Karpas-422 (cell line): ENCODE results near the gene JPH4. TPM values are rescaled to one million over a fixed set of nuclear protein-coding genes. Genes with fewer than 3 reads are reported as not detected.
"Not testable (repeated sequence)": the region's sequence is repeated elsewhere in the genome, so short reads cannot be mapped to it uniquely, and the experiment has no call there.

Experiments
- DNase-seq: peaks from one replicate; pipeline ENCODE4 v3.0.0-alpha.2; 2015
- H2AFZ ChIP-seq: fragments of 200-600 bp; sonication (generic); 2 replicates; pipeline ENCODE4 v1.6.1; 2014; ENCODE audit warnings: antibody characterized with exemption, low read length, mixed read lengths
- H3K27ac ChIP-seq: fragments of 200-600 bp; sonication (generic); 2 replicates; pipeline ENCODE4 v1.5.1; 2014; ENCODE audit warnings: mild to moderate bottlenecking, low read length, moderate library complexity
- H3K27me3 ChIP-seq: fragments of 200-600 bp; sonication (generic); 2 replicates; pipeline ENCODE4 v1.6.1; 2014; ENCODE audit warnings: low read length, mixed read lengths
- H3K36me3 ChIP-seq: fragments of 200-600 bp; sonication (generic); 2 replicates; pipeline ENCODE4 v1.6.1; 2014; ENCODE audit warnings: low read length, mixed read lengths; ENCODE audit not compliant: insufficient read depth
- H3K4me1 ChIP-seq: fragments of 200-600 bp; sonication (generic); 2 replicates; pipeline ENCODE4 v1.6.1; 2014; ENCODE audit warnings: mild to moderate bottlenecking, low read length, mixed read lengths
- H3K4me2 ChIP-seq: fragments of 200-600 bp; sonication (generic); 2 replicates; pipeline ENCODE4 v1.6.1; 2014; ENCODE audit warnings: low read length, low read depth, mild to moderate bottlenecking; ENCODE audit not compliant: poor library complexity, severe bottlenecking
- H3K4me3 ChIP-seq: fragments of 200-600 bp; sonication (generic); 2 replicates; pipeline ENCODE4 v1.5.1; 2014; ENCODE audit warnings: mild to moderate bottlenecking, antibody characterized with exemption, low read length, mixed read lengths
- H3K79me2 ChIP-seq: fragments of 200-600 bp; sonication (generic); 2 replicates; pipeline ENCODE4 v1.6.1; 2014; ENCODE audit warnings: mild to moderate bottlenecking, low read length, mixed read lengths
- H3K9ac ChIP-seq: fragments of 200-600 bp; sonication (generic); 2 replicates; pipeline ENCODE4 v1.6.0; 2014; ENCODE audit warnings: low read length
- H3K9me2 ChIP-seq: fragments of 200-600 bp; sonication (generic), shearing (Covaris generic); replicated peaks from 2 replicates; pipeline ENCODE4 v1.6.0; 2014; ENCODE audit warnings: mild to moderate bottlenecking, low read length, moderate library complexity; ENCODE audit not compliant: insufficient read depth
- H3K9me3 ChIP-seq: fragments of 300-700, 200-600 bp; sonication (generic); 2 replicates; pipeline ENCODE4 v1.6.1; 2014; ENCODE audit warnings: low read length, mixed read lengths
- H4K20me1 ChIP-seq: fragments of 200-600 bp; sonication (generic); 2 replicates; pipeline ENCODE4 v1.6.1; 2014; ENCODE audit warnings: mild to moderate bottlenecking, antibody characterized with exemption, low read length, low read depth; ENCODE audit not compliant: insufficient read depth
- total RNA-seq: library from RNA; depleted of rRNA; stranded (reverse); fragments of >200 nt; shearing (Covaris generic); gene quantifications from 2 replicates; pipeline ENCODE4 v1.2.3, GENCODE V29; 2014; ENCODE audit warnings: low replicate concordance

The JPH4 gene
- total RNA-seq, 1 experiment from 2014 or later = not detected

DNA sequence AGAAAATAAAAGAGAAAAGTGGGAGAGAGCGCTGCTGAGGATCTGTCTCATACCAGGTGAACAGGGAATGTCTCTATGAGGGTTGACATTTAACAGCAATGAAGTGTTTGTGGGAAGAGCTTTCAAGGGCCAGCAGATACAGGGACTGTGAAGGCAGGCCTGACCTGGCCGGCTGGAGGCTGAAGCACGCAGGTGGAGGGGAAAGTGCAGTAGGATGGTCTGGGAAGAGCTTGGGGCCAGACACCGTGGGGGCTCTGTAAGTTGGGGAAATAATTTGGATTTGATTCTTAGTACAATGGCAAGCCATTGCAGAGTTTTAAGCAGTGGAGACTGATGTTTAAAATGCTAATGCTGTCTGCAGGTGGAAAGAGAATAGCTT is 33.8 kb upstream of the JPH4 start:
- no peak overlapping the region for H3K4me3 ChIP-seq
- no peak overlapping the region for H3K4me2 ChIP-seq
- H3K9me3 ChIP-seq = no peaks in the 10 kb centered on the region
- 0 out of 2 replicates have a peak, but pooled peaks cover 5% of the 10 kb centered on the region for H3K27me3 ChIP-seq
- DNase-seq = no peak
- no peak overlapping the region for H3K9ac ChIP-seq
- H3K79me2 ChIP-seq = no peaks in the 10 kb centered on the region
- no peaks in the 10 kb centered on the region for H3K4me1 ChIP-seq
- H4K20me1 ChIP-seq = no peaks in the 10 kb centered on the region
- no peaks in the 10 kb centered on the region for H3K9me2 ChIP-seq
- H3K27ac ChIP-seq = no peak overlapping the region
- no peak overlapping the region for H2AFZ ChIP-seq
- no peaks in the 10 kb centered on the region for H3K36me3 ChIP-seq

DNA sequence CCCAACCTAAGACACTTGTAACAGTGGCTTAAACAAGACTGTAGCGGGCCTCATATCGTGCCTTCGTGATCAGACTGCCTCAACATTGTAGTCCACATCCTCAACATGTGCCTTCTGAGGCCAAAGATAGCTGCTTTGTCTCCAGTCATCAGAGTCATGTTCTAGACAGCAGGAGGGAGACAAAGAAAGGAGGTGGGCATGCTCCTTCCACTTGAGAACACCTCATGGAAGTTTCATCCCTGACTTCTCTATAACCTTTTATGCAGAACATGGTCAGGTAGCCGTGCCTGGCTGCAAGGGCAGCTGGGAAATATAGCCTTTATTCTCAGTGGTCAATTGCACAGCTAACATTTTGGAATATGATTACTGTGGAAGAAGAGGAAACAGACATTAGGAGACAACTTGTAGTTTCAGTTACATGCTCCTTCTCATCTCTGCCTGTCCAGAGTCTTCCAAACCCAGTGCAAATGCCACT is 32.3 kb upstream of the JPH4 start:
- Histone ChIP-seq H4K20me1 (no peaks in the 10 kb centered on the region), H3K4me3 (no peak overlapping the region), H3K4me2 (no peak overlapping the region)

DNA sequence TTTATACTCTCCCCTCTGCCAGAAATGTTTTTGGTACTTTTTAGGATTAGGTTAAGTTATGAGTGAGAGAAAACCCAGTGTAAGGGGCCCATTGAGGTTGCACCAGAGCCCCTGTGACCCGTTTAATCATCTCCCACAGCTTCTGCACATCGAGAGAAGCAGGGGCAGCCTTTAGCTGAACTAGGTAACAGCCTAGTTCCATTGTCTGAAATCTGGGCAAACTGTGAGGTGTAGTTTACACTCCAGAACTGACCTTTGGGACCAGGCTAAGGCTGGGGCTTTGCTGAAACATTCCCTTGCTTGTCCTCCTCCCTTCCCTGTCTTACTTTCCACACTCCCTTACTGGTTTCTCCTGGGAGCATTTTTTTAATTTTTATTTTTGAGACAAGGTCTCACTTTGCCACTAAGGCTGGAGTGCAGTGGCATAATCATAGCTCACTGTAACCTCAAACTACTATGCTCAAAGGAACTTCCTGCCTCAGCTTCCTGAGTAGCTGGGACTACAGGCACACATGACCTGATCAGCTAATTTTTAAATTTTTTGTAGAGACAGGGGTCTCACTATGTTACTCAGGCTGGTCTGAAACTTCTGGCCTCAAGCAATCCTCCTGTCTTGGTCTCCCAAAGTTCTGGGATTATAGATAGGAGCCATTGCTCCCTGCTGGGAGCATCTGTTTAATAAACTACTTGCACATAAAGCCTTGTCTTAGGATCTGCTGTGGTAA is 31.7 kb upstream of the JPH4 start:
- Histone ChIP-seq H2AFZ (no peak overlapping the region), H3K4me3 (no peak overlapping the region), H3K9me3 (no peaks in the 10 kb centered on the region), H3K9me2 (no peaks in the 10 kb centered on the region), H3K9ac (no peak overlapping the region), H3K4me2 (no peak overlapping the region), H4K20me1 (no peaks in the 10 kb centered on the region), H3K27me3 (0 out of 2 replicates have a peak, but pooled peaks cover 5% of the 10 kb centered on the region), H3K36me3 (no peaks in the 10 kb centered on the region), H3K27ac (no peak overlapping the region), H3K79me2 (no peaks in the 10 kb centered on the region), H3K4me1 (no peaks in the 10 kb centered on the region)
- DNase-seq = no peak

More for the DNA sequence above, 32.3 kb upstream of the JPH4 start:
- DNase-seq = no peak
- H3K9me3 ChIP-seq = no peaks in the 10 kb centered on the region
- no peaks in the 10 kb centered on the region for H3K79me2 ChIP-seq
- 0 out of 2 replicates have a peak, but pooled peaks cover 5% of the 10 kb centered on the region for H3K27me3 ChIP-seq
- no peaks in the 10 kb centered on the region for H3K36me3 ChIP-seq
- no peaks in the 10 kb centered on the region for H3K4me1 ChIP-seq
- no peak overlapping the region for H3K9ac ChIP-seq
- no peaks in the 10 kb centered on the region for H3K9me2 ChIP-seq
- H2AFZ ChIP-seq = no peak overlapping the region
- H3K27ac ChIP-seq = no peak overlapping the region

DNA sequence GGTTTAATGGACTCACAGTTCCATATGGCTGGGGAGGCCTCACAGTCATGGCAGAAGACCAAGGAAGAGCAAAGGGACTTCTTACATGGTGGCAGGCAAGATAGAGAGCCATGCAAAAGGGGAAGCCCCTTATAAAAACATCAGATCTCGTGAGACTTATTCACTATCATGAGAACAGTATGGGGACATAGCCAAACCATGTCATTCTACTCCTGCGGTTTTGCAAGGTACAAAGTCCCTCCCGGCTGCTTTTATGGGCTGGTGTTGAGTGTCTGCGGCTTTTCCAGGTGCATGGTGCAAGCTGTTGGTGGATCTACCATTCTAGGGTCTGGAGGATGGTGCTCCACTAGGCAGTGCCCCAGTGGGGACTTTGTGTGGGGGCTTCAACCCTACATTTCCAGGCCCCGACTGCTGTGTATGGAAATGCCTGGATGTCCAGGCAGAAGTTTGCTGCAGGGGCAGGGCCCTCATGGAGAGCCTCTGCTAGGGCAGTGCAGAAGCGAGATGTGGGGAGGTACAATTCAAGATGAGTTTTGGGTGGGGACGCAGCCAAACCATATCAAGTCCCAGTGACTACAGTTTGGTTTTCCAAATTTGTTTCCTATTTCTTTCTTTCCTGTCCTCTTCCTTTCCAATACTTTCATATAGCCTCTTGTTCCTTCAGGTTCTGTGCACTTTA is 31.0 kb upstream of the JPH4 start:
- H4K20me1 ChIP-seq, DNase-seq, H3K9me2 ChIP-seq, H3K9me3 ChIP-seq, H3K9ac ChIP-seq, H3K79me2 ChIP-seq, H3K4me3 ChIP-seq, H3K36me3 ChIP-seq, H3K4me2 ChIP-seq, H2AFZ ChIP-seq, H3K27ac ChIP-seq, H3K4me1 ChIP-seq, H3K27me3 ChIP-seq: not testable (repeated sequence)

DNA sequence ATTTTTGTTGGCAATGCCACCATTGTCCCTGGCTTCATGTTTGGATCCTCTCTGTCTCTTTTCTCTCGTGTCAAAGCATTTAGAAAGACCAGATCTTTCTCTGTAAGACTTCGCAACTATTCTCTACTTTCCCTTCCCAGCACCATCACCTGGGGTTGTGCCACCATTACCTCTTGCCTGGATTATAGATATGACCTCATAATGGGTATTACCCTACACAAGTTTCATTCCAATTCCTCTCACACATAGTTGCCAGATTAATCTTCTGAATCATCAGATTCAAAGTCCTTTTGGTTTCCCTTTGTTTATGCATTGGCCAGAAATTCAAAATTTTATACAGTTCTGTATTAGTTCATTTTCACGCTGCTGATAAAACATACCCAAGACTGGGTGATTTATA is 30.4 kb upstream of the JPH4 start:
- H3K9me3 ChIP-seq = no peaks in the 10 kb centered on the region
- H3K9ac ChIP-seq = no peak overlapping the region
- no peaks in the 10 kb centered on the region for H4K20me1 ChIP-seq
- no peak for DNase-seq
- H3K27ac ChIP-seq = no peak overlapping the region
- 0 out of 2 replicates have a peak, but pooled peaks cover 5% of the 10 kb centered on the region for H3K27me3 ChIP-seq
- H3K4me1 ChIP-seq = no peaks in the 10 kb centered on the region
- no peaks in the 10 kb centered on the region for H3K79me2 ChIP-seq
- no peak overlapping the region for H3K4me3 ChIP-seq
- H3K36me3 ChIP-seq = no peaks in the 10 kb centered on the region
- H3K9me2 ChIP-seq = no peaks in the 10 kb centered on the region
- no peak overlapping the region for H3K4me2 ChIP-seq
- no peak overlapping the region for H2AFZ ChIP-seq

DNA sequence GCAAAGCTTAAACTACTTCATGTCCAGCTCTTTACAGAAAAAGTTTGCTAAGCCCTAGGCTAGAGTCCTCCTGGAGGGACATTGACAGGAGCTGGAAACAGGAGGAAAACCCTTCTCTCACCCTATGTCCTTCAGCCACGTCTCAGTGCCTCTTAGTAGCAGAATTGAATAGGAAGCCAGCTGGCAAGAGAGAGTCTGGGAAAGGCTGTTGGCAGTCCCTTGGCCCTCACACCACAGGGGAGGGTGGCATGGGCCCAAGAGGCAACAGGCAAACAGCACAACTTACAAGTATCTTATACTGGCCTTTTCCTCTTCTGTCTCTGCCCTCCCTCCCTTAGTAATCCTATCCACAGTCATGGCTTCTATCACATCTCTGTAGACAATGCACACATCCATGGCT is 29.9 kb upstream of the JPH4 start:
- H3K27ac ChIP-seq = no peak overlapping the region
- no peak overlapping the region for H3K4me2 ChIP-seq
- H4K20me1 ChIP-seq = no peaks in the 10 kb centered on the region
- H3K4me1 ChIP-seq = no peaks in the 10 kb centered on the region
- H3K79me2 ChIP-seq = no peaks in the 10 kb centered on the region
- DNase-seq = no peak
- no peaks in the 10 kb centered on the region for H3K9me3 ChIP-seq
- H2AFZ ChIP-seq = no peak overlapping the region
- H3K9ac ChIP-seq = no peak overlapping the region
- no peak overlapping the region for H3K4me3 ChIP-seq
- 0 out of 2 replicates have a peak, but pooled peaks cover 5% of the 10 kb centered on the region for H3K27me3 ChIP-seq
- no peaks in the 10 kb centered on the region for H3K9me2 ChIP-seq
- no peaks in the 10 kb centered on the region for H3K36me3 ChIP-seq

DNA sequence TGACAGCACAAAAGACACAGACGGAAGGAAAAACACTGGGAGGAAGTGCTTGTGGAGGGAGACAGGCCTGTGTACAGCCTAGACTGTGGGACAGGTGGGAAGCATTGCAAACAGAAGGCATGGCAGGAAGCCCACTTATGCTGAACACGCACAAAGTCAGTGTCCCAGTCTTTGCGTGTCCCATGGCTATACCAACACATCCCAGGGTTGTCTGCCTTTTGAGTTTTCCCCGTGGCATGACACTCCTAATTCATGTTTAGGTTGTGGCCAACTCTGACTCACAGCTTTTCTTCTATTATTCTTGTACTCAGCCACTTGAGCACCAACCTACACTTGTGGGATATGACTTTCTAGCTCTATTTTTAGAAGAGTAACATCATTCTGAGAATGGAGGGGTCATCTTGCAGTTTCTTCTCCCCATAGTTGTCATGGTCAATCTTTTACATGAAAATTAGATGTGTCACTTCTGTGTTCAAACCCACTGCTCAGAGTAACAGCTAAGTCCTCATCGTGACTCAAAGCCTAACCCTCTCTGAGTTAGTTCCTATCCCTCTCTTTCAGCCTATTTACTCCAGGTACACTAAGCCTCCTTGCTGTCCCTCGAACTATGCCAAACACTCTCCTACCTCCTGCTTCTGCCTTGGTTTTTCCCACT is 27.5 kb upstream of the JPH4 start:
- Histone ChIP-seq H4K20me1 (no peaks in the 10 kb centered on the region), H2AFZ (no peak overlapping the region; the same call in 1 of the 2 replicates), H3K4me3 (no peak overlapping the region), H3K36me3 (no peaks in the 10 kb centered on the region), H3K9me2 (no peaks in the 10 kb centered on the region), H3K9ac (no peak overlapping the region), H3K79me2 (no peaks in the 10 kb centered on the region), H3K9me3 (no peaks in the 10 kb centered on the region), H3K4me2 (no peak overlapping the region), H3K27ac (no peak overlapping the region), H3K27me3 (0 out of 2 replicates have a peak, but pooled peaks cover 2% of the 10 kb centered on the region), H3K4me1 (no peaks in the 10 kb centered on the region)
- DNase-seq = no peak

DNA sequence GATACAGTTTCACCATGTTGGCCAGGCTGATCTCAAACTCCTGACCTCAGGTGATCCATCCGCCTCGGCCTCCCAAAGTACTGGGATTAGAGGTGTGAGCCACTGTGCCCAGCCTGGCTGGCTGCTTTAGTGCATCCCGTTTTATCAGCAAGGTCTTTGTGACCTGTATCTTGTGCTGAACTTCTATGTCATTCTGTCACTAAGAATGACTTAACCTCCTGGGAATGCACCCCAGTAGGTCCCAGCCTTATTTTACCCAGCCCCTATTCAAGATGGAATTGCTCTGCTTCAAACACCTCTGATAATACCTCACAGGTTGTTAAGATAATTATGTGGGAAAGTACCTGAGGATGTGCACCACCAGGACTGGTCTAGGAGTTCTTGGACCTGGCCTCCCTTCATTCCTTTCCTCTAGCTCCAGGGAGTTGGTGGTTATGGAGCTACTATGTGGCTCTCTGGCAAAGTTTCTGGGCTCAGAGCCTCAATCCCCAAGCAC is 26.1 kb upstream of the JPH4 start:
- Histone ChIP-seq H3K9me2 (no peaks in the 10 kb centered on the region), H3K27me3 (no peaks in the 10 kb centered on the region), H3K9ac (no peak overlapping the region), H2AFZ (no peak overlapping the region), H3K9me3 (no peaks in the 10 kb centered on the region), H3K36me3 (no peaks in the 10 kb centered on the region), H3K79me2 (no peaks in the 10 kb centered on the region), H3K4me1 (no peaks in the 10 kb centered on the region), H4K20me1 (no peaks in the 10 kb centered on the region), H3K4me2 (no peak overlapping the region), H3K27ac (no peak overlapping the region), H3K4me3 (no peak overlapping the region)
- DNase-seq = no peak
